Fibroblast of skin of back (primary cell): ENCODE results near the gene PITPNM1.
A peak's percentile ranks its signal among the peaks of the same experiment; 100 is the strongest.
"Not testable (repeated sequence)": the region's sequence is repeated elsewhere in the genome, so short reads cannot be mapped to it uniquely, and the experiment has no call there.

Source experiments
- DNase-seq: peaks from one replicate; pipeline ENCODE4 v3.0.0-alpha.2; 2013

PITPNM1 gene

GRCh38 chr11:67522844-67523555, 17.8 kb upstream of the PITPNM1 start, which contains the start of gene CABP2:
TSS of gene CABP2 (minus strand) at chr11:67523446. CDS start at chr11:67523326, 120 bp downstream.
- DNase-seq = no peak

GRCh38 chr11:67522338-67522737, 17.2 kb upstream of the PITPNM1 start:
- DNase-seq = no peak

GRCh38 chr11:67521924-67522323, 16.8 kb upstream of the PITPNM1 start:
- no peak for DNase-seq

- DNase-seq = no peak
Measured at GRCh38 chr11:67520856-67521824, 16.0 kb upstream of the PITPNM1 start.

GRCh38 chr11:67519726-67520125, 14.6 kb upstream of the PITPNM1 start:
- no peak for DNase-seq

GRCh38 chr11:67517784-67518552, 12.8 kb upstream of the PITPNM1 start:
- no peak for DNase-seq

GRCh38 chr11:67516806-67517205, 11.6 kb upstream of the PITPNM1 start:
- DNase-seq = no peak

- no peak for DNase-seq
Measured at GRCh38 chr11:67514116-67514515, 9.0 kb upstream of the PITPNM1 start.

GRCh38 chr11:67511558-67511957, 6.4 kb upstream of the PITPNM1 start:
- not testable (repeated sequence) for DNase-seq

- no peak for DNase-seq
Measured at GRCh38 chr11:67510023-67510345, 4.8 kb upstream of the PITPNM1 start.

GRCh38 chr11:67508486-67509121, 3.4 kb upstream of the PITPNM1 start:
- DNase-seq = peak; percentile 95

- peak; percentile 100 for DNase-seq
Measured at GRCh38 chr11:67507864-67508485, 2.8 kb upstream of the PITPNM1 start, which contains the start of gene CDK2AP2. TSS of gene CDK2AP2 (minus strand) at chr11:67508162. CDS start at chr11:67508082, 80 bp downstream.

GRCh38 chr11:67507242-67507863, 2.2 kb upstream of the PITPNM1 start:
- no peak for DNase-seq

- no peak for DNase-seq
Measured at GRCh38 chr11:67506426-67507051, 1.4 kb upstream of the PITPNM1 start.

- DNase-seq = peak; percentile 89
Measured at GRCh38 chr11:67505605-67506396, 638 bp upstream of the PITPNM1 start.

- DNase-seq = peak; percentile 51
Measured at GRCh38 chr11:67504005-67504949, 886 bp downstream of the PITPNM1 start.

- no peak for DNase-seq
Measured at GRCh38 chr11:67503119-67504004, 1.8 kb downstream of the PITPNM1 start.
